ENCODE data around the gene CCR4.

- no peak for TF ChIP-seq POLR2AphosphoS5 (IDR thresholded peaks at IDR 0.05)
- TF ChIP-seq CTCF (IDR thresholded peaks at IDR 0.05): no peak
- TF ChIP-seq POLR2A (IDR thresholded peaks at IDR 0.05): no peak
Measured at GRCh38 chr3:32994045-32994444, 42.6 kb downstream of the CCR4 start.

Measured in sigmoid colon (tissue), 4 donors.